HS-5 (cell line): ENCODE data around the gene PJVK.
A peak's percentile ranks its signal among the peaks of the same experiment; 100 is the strongest.
"Not testable (repeated sequence)": the region's sequence is repeated elsewhere in the genome, so short reads cannot be mapped to it uniquely, and the experiment has no call there.

ENCODE experiments used
- DNase-seq: peaks from one replicate; pipeline ENCODE4 v3.0.0-alpha.2; 2012; ENCODE audit warnings: low read depth

PJVK gene

GRCh38 chr2:178450774-178451525 is at the start of gene PJVK, which contains the start of gene PRKRA:
Gene PJVK, plus strand, starts transcription at chr2:178451378. Its CDS starts 2,032 bp downstream, at chr2:178453410.
Gene PRKRA, minus strand, starts transcription at chr2:178451175. Its CDS starts 145 bp downstream, at chr2:178451030.
- peak; percentile 85 for DNase-seq

- DNase-seq: no peak
Measured at GRCh38 chr2:178401994-178402437, 49.2 kb upstream of the PJVK start.

GRCh38 chr2:178403671-178404306 is 47.4 kb upstream of the PJVK start:
- DNase-seq: no peak

- DNase-seq: peak; percentile 73
Measured at GRCh38 chr2:178404368-178404767, 46.8 kb upstream of the PJVK start.

- DNase-seq: no peak
Measured at GRCh38 chr2:178409261-178409660, 41.9 kb upstream of the PJVK start.

- DNase-seq: no peak
Measured at GRCh38 chr2:178412047-178412446, 39.1 kb upstream of the PJVK start.

GRCh38 chr2:178412453-178412852 is 38.7 kb upstream of the PJVK start:
- not testable (repeated sequence) for DNase-seq

GRCh38 chr2:178413472-178414265 is 37.5 kb upstream of the PJVK start:
- peak; percentile 69 for DNase-seq

GRCh38 chr2:178414266-178415247 is 36.6 kb upstream of the PJVK start:
- peak; percentile 92 for DNase-seq

GRCh38 chr2:178415979-178416378 is 35.2 kb upstream of the PJVK start:
- DNase-seq: no peak

- no peak for DNase-seq
Measured at GRCh38 chr2:178417916-178418315, 33.3 kb upstream of the PJVK start.

GRCh38 chr2:178418426-178418825 is 32.8 kb upstream of the PJVK start:
- no peak for DNase-seq

- no peak for DNase-seq
Measured at GRCh38 chr2:178419123-178419522, 32.1 kb upstream of the PJVK start.

- no peak for DNase-seq
Measured at GRCh38 chr2:178420463-178420999, 30.6 kb upstream of the PJVK start.

GRCh38 chr2:178422097-178422496 is 29.1 kb upstream of the PJVK start:
- DNase-seq: no peak

GRCh38 chr2:178423746-178424145 is 27.4 kb upstream of the PJVK start:
- not testable (repeated sequence) for DNase-seq

- no peak for DNase-seq
Measured at GRCh38 chr2:178425255-178425827, 25.8 kb upstream of the PJVK start.

GRCh38 chr2:178426388-178426787 is 24.8 kb upstream of the PJVK start:
- DNase-seq: no peak

- no peak for DNase-seq
Measured at GRCh38 chr2:178427458-178427857, 23.7 kb upstream of the PJVK start.

GRCh38 chr2:178428396-178428806 is 22.8 kb upstream of the PJVK start:
- no peak for DNase-seq

- DNase-seq: no peak
Measured at GRCh38 chr2:178429336-178429735, 21.8 kb upstream of the PJVK start.
